Smooth muscle cell of bladder (primary cell): ENCODE measurements around the gene RAC3. TPM values are rescaled to one million over a fixed set of nuclear protein-coding genes. Genes with fewer than 3 reads are reported as not detected.

Source experiments
- total RNA-seq: library from RNA; depleted of rRNA; stranded (reverse); fragments of >200 nt; gene quantifications from 2 replicates; pipeline ENCODE4 v1.2.3, GENCODE V29; 2014

RAC3 gene
- 5.7 and 10.6 TPM in 2 replicates for total RNA-seq

GRCh38 chr17:82031303-82031884 is at the start of gene RAC3:
TSS of gene RAC3 (plus strand) at chr17:82031678. CDS start at chr17:82031762, 84 bp downstream.

GRCh38 chr17:82022310-82022980 is 9.0 kb upstream of the RAC3 start, which contains the start of gene CENPX:
TSS of gene CENPX (minus strand) at chr17:82022878. CDS start at chr17:82022861, 17 bp downstream.

GRCh38 chr17:82022981-82023446 is 8.5 kb upstream of the RAC3 start, which contains the start of gene LRRC45:
TSS of gene LRRC45 (plus strand) at chr17:82023305. CDS start at chr17:82023644, 339 bp downstream.

DNA sequence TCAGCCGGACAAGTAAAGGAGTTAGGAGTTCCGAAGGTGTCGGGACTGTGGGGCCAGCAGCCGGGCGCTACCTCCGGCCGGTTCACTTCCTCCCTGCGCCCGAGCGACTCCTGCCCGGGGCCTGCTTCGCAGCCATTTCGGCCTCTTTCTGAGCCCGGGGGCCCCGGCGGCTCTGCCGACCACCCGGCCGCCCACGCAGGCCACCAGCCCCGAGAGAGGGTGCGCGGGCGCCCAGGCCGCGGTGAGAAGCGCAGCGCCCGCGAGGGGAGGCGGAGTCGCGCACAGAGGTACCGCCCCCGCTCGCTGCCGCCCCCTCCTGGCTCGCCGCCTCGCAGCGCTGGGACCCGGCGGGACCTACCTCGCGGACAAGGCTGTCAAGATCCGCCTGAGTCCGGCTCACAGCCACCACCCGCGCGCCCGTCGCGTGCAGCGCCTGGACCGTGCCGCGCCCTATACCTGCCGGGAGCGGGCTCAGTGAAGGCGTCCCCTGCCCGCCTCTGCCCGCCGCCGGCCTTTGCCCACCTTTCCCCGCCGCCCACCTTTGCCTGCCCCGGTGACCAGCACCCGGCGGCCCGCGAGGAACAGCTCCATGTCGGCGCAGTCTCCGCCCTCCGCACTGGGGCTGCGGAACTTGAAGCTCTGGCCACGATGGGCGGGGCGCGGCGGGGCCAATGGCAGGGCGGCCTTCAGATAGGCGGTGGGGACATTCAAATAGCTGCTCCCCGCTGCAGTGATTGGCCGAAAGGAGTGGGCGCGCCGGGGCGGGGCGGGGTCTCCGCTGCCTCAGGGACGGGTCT is 5.8 kb downstream of the RAC3 start, which contains the start of gene DCXR:
TSS of gene DCXR (minus strand) at position 606 of the 797 bp plus-strand sequence. CDS start at position 591, 15 bp downstream.

DNA sequence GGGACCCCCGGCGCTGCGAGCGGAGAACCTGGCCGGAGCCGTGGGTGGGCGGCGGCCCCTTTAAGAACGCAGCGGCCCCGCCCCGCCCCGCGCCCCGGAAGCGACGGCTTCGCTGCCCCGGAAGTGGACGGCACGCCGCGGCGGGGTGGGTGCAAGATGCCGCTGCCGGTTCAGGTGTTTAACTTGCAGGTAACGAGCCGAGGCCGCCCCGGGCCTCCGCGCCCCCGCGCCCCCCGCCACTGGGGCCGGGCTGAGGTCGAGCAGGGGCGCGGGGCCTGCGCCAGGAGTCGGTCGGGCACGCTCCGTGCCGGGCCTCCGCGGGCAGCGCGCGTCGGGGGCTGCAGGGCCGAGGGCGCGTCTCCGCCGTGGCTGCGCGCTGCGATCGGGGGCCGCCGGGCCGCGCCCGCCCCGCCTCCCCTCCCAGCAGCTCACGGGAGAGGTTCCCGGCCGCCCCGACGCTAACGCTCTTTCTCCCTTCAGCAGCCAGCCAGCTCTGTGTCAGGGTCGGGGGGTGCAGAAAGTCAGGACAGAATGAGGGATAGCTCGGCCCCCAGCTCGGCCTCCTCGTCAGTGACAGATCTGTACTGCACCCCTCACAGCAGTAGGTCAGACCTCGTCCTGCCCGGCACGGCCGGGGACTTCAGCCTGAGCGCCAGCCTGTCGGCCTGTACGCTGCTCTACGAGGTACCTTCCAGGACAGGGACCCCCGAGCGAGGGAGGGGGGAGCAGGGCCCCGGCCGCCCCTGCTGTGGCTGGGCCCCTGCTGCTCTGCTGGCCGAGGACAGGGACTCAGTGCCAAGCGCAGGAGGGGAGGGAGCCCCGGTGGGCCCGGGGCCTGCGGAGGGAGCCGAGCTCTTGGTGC is 20.5 kb downstream of the RAC3 start, which contains the start of the genes GPS1 and RFNG:
TSS of gene GPS1 (plus strand) at position 123 of the 862 bp plus-strand sequence. CDS start at position 157, 34 bp downstream.
TSS of gene RFNG (minus strand) at position 36 of the 862 bp plus-strand sequence. CDS start 45 bp downstream, outside the sequence.

DNA sequence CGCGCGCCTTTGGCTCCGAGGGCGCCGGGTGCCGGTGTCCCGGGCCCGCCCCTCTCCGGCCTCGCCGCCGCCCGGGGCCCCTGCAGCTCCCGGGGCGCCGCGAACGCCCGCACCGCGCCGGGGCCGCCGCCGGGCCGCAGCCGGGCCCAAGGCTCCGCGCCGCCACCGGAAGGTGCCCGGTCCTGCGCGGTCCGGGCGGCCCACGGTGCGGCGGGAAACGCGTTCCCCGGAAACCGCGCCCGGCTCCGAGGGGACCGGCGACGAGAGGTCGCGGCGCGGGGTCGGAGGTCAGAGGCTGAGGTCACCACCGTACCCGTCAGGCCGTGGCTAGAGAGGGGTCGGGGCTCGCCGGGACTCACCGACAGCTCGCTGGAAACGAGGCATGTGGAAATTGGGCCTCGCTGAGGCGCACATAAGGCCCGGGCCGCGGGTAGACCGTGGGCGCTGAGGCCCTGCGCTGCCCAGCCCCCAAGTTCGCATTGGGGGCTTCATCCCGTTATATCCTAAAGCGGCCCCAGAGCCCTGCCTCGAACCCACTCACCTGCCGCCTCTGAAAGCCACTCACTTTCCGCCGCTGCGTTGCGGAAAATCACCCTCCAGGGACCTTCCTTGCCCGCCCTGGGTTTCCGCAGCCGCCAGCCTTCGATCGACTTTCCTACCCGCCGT is 34.3 kb downstream of the RAC3 start, which contains the start of gene DUS1L:
TSS of gene DUS1L (minus strand) at position 167 of the 666 bp plus-strand sequence. CDS start 745 bp downstream, outside the sequence.

Other genes starting within 250 kb of the RAC3 start
- gene GCGR, start 227.5 kb upstream of the RAC3 start, total RNA-seq = 0.09 TPM in 1 of 2 replicates, not detected in the other
- gene MCRIP1, start 198.4 kb upstream of the RAC3 start, total RNA-seq = 78.6 and 95.7 TPM in 2 replicates
- gene PPP1R27, start 196.6 kb upstream of the RAC3 start, total RNA-seq = not detected in 2 replicates
- 1,172 and 1,485 TPM in 2 replicates for gene P4HB, start 171.1 kb upstream of the RAC3 start, total RNA-seq
- 48.4 and 63.1 TPM in 2 replicates for gene ARHGDIA, start 160.3 kb upstream of the RAC3 start, total RNA-seq
- gene ALYREF, start 140.1 kb upstream of the RAC3 start, total RNA-seq = 109 and 112 TPM in 2 replicates
- gene ANAPC11, start 140.0 kb upstream of the RAC3 start, total RNA-seq = 198 and 226 TPM in 2 replicates
- gene NPB, start 129.4 kb upstream of the RAC3 start, total RNA-seq = 0.28 and 0.46 TPM in 2 replicates
- 61.2 and 81.8 TPM in 2 replicates for gene PCYT2, start 120.3 kb upstream of the RAC3 start, total RNA-seq
- gene SIRT7, start 113.5 kb upstream of the RAC3 start, total RNA-seq = 16.9 and 21.2 TPM in 2 replicates
- 13.7 and 17.0 TPM in 2 replicates for gene MAFG, start 103.9 kb upstream of the RAC3 start, total RNA-seq
- 105 and 117 TPM in 2 replicates for gene PYCR1, start 94.4 kb upstream of the RAC3 start, total RNA-seq
- gene MYADML2, start 84.4 kb upstream of the RAC3 start, total RNA-seq = not detected in 2 replicates
- gene NOTUM, start 70.5 kb upstream of the RAC3 start, total RNA-seq = under 0.01 and 0.09 TPM in 2 replicates
- 25.0 and 26.6 TPM in 2 replicates for gene ASPSCR1, start 54.0 kb upstream of the RAC3 start, total RNA-seq
- 14.4 and 20.1 TPM in 2 replicates for gene CENPX, start 8.8 kb upstream of the RAC3 start, total RNA-seq
- 9.2 and 11.1 TPM in 2 replicates for gene LRRC45, start 8.4 kb upstream of the RAC3 start, total RNA-seq
- 44.4 and 57.6 TPM in 2 replicates for gene DCXR, start 6.0 kb downstream of the RAC3 start, total RNA-seq
- gene RFNG, start 20.1 kb downstream of the RAC3 start, total RNA-seq = 27.9 and 44.6 TPM in 2 replicates
- 85.9 and 88.7 TPM in 2 replicates for gene GPS1, start 20.2 kb downstream of the RAC3 start, total RNA-seq
- 48.6 and 57.0 TPM in 2 replicates for gene DUS1L, start 34.1 kb downstream of the RAC3 start, total RNA-seq
- gene FASN, start 66.6 kb downstream of the RAC3 start, total RNA-seq = 67.0 and 94.7 TPM in 2 replicates
- gene CCDC57, start 181.2 kb downstream of the RAC3 start, total RNA-seq = 11.1 and 16.0 TPM in 2 replicates
- gene SLC16A3, start 197.4 kb downstream of the RAC3 start, total RNA-seq = 165 and 326 TPM in 2 replicates
- gene CSNK1D, start 242.0 kb downstream of the RAC3 start, total RNA-seq = 40.1 and 46.3 TPM in 2 replicates